CD4-positive, alpha-beta T cell treated with Interleukin-2 at 100 ng/mL for 4 hours (primary cell): ENCODE measurements around the gene FMN1.

ENCODE experiments used
- DNase-seq: peaks from one replicate; pipeline ENCODE4 v3.0.0-alpha.2; 2020; ENCODE audit warnings: low spot score

FMN1 gene

DNA sequence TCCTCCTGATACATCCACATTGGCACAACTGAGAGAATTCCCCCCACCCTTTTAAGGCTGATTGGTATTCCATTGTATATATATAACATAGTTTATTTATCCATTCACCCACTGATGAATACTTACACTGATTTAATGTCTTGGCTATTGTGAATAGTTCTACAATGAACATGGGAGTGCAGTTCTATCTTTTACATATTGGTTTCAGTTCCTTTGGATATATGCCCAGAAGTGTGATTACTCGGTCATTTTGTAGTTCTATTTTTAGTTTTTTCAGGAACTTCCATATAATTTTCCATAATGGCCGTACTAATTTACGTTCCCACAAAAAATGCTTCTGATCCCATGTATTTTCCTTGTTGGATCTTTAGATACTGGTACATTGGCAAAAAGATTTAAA, 135.3 kb downstream of the FMN1 start:
- DNase-seq = no peak

DNA sequence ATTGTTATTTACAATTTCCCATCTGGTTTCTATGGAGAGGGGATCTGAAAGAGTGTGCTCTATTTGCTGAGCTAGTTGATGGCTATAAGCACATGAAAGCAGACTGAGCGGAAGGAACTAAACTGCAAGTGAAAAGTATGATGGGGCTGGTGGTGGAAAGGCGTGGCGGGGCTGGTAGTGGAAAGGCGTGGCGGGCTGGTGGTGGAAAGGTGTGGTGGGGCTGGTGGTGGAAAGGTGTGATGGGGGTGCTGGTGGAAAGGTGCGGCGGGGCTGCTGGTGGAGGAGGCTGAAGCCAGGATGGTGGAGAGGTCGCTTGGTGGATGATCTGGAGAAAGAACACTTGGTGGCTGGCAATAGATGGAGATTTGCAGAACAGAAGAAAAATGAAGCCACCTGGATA, 136.7 kb downstream of the FMN1 start:
- no peak for DNase-seq

DNA sequence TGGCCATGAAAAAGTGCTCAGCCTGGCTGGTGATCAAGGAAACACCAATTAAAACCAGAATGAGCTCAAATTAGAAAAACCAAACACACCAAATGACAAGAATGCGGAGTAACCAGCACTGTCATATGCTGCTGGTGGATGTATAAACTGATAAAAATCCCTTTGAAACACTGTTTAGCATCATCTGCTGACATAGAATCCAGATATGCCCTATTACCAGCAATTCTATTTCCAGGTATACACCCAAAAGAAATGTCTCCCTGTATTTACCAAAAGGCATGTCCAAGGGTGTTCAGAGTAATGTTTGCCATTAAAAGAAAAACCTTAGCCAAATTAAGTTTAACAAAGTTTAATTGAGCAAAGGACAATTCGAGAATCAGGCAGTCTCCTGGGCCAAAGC, 138.6 kb downstream of the FMN1 start:
- DNase-seq = no peak

DNA sequence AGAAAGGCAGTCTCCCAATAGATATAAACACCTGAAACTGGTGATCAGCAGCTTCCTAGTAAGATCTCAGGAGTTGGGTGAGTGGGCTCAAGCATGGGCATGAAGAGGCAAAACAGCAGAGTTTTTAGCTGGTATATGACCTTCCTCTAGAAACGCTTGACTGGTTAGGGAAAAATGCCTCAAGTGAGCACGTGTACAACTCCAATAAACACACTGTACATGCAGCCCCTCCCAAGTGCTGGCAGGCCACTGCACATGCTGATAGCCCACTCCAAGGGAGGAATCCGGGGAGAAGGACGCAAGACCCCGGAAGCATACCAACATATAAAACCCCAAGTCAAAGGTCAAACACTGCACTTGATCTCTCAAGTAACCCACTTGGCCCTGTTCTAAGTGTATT, 143.0 kb downstream of the FMN1 start:
- no peak for DNase-seq

- no peak for DNase-seq
Measured at GRCh38 chr15:33048255-33048654, 146.3 kb downstream of the FMN1 start.

DNA sequence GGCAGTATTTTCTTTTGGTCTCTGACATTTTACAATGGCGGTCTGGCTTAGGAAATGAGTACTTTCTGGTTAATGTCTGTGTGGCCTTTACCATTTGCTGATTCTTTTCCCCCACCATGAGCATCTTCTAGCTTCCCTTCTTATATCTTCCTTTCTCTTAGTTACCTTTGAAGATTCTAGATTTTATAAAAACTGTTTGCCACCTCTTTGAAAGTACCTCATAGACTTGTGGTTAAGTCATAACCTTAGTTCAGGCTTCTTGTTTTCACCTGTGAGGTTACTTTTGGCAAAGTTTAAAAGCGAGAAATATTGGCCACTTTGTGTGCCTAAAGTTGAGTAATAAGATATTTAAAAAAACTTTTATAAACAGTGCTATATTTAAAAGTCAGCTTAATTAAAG, 147.4 kb downstream of the FMN1 start:
- DNase-seq = no peak

GRCh38 chr15:33046329-33046728, 148.2 kb downstream of the FMN1 start:
- no peak for DNase-seq

- no peak for DNase-seq
Measured at GRCh38 chr15:33045066-33045810, 149.3 kb downstream of the FMN1 start.

GRCh38 chr15:33044598-33044997, 149.9 kb downstream of the FMN1 start:
- DNase-seq = no peak

GRCh38 chr15:33043636-33044035, 150.9 kb downstream of the FMN1 start:
- no peak for DNase-seq

DNA sequence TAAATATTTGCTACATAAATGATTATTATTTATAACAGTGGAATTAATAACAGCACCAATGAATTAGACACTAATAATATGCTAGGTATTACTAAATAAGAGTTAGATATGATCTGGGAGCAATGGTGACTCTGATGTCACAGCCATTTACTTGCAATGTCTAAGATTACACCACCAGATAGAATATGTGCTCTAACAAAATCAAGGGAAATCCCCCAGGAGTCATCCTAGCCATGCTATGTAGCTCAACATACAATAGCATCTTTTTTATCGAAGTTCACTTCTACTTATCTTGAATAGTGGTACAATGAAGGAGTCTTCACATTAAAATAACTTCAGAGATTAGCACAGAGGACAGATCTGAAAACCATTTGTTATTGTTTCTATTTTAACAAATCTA, 154.0 kb downstream of the FMN1 start:
- no peak for DNase-seq

DNA sequence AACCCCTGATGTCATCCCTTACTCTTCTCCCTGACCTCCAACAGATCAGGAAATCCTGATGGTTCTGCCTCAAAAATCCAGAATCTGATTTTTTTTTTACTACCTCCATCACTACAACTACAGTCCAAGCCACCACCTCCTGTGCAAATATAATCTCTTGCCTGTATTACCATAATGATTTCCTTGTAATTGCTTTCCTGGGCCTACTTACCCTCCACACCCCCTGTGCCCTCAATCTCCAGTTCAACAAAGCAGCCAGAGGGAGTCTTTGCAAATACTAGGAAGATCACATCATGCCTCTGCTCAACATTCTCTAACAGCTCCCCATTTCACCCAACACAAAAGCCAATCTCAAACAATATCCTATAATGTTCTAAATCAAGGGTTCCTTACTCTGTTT, 159.9 kb downstream of the FMN1 start:
- DNase-seq = no peak

GRCh38 chr15:33032053-33032452, 162.5 kb downstream of the FMN1 start:
- DNase-seq = no peak

DNA sequence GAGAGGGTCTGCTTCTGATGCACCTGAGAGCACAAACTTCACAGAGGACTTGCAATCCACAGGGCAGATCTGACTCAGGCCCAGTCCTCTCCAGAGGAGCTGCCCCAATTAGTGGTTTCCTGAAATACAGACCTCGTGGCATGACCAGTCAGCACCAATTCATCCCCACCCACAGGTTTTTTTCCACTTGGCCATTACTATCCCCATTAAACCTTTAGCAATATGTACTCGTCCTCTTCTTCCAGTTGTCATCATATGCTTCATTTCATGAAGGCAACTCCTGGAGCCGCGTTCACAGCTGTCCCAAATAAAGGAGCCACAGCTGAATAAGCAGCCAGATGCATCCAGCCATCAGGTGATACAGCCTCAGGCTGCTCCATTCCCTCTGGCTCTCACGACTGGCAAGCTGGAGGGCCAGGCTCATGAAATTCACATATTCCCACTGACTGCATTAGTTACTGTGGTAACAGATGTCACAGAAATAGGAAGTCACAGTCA, 163.1 kb downstream of the FMN1 start:
- DNase-seq = no peak

DNA sequence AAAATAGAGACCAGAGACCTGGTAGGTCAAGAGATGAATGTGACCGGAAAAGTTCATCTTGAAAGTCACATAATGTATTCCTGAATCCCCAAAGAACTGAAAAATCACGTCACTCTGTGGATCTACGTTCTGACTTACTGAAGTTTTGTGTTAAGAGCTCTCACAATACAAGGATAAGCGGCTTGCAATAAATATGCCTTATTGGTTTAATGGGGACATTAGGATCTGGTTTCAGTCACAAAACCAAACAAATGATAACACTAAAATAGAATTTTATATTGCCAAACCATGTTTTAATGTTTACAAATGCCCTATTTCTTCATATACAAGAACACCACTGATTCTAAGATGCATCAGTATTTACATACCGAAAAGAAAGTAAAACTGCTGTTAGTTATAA, 164.2 kb downstream of the FMN1 start:
- DNase-seq = no peak

- no peak for DNase-seq
Measured at GRCh38 chr15:33029109-33029652, 165.3 kb downstream of the FMN1 start.

DNA sequence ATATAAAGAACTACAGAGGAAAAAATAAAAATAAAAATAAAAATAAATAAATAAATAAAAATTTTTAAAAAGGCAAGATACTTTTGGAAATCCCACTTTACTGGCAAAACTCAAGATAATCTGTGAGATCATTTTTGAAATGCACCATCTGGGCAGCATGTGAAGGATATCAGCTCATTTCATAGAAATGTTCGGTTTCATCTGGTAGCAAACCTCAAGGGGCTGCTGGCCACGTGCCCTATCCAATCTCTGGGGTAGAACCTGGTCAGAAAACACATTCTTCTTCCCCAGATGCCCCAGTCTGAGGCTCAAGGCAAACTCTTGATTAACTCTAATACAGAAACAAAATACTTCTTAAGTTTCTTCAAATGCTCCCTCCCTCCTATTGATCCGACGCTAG, 166.0 kb downstream of the FMN1 start:
- no peak for DNase-seq

GRCh38 chr15:33027306-33028035, 167.0 kb downstream of the FMN1 start:
- DNase-seq = no peak

DNA sequence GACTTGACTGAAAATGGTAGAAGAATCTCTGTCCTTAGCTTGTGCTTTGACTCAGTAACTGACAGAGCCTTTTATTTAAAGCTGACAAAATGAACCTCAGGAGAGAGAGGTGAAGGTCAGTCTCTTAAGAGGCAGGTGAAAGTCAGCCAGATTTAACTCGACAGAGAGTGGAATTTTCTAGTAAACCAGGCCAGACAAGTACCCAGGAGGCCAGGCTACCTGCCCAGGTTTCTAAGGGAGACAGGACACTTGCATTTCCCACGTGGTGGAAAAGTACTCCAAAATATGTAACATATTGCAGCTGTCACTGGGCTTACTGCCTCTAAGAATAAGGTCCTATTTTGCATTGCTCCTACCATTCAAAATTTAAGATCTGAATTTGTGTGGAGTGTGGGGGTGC, 167.9 kb downstream of the FMN1 start:
- no peak for DNase-seq

- DNase-seq = no peak
Measured at GRCh38 chr15:33022629-33023028, 171.9 kb downstream of the FMN1 start.

GRCh38 chr15:33021806-33022389, 172.6 kb downstream of the FMN1 start:
- no peak for DNase-seq

DNA sequence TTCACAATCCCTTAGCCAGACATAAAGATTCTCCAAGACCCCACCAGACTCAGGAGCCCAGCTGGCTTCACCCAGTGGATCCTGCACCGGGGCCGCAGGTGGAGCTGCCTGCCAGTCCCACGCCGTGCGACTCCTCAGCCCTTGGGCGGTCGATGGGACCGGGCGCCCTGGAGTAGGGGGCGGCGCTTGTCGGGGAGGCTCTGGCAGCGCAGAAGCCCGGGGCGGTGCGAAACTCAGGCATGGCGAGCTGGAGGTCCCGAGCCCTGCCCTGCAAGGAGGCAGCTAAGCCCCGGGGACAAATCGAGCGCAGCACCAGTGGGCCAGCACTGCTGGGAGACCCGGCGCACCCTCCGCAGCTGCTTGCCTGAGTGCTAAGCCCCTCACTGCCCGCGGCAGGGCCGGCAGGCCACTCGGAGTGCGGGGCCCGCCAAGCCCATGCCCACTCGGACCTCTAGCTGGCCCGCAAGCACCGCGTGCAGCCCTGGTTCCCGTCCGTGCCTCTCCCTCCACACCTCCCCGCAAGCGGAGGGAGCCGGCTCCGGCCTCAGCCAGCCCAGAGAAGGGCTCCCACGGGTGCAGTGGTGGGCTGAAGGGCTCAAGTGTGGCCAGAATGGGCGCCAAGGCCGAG, 175.0 kb downstream of the FMN1 start:
- DNase-seq = no peak
